Hepatocyte (in vitro differentiated cells): Measurements from ENCODE around the gene DZIP1L. TPM values are rescaled to one million over a fixed set of nuclear protein-coding genes. Genes with fewer than 3 reads are reported as not detected.

Experiments
- DNase-seq: peaks from one replicate; pipeline ENCODE4 v3.0.0-alpha.2; 2016; ENCODE audit warnings: low spot score
- H2AFZ ChIP-seq: fragments of 200-600 bp; sonication (generic); 2 replicates; pipeline ENCODE4 v1.6.0; 2016; ENCODE audit warnings: antibody characterized with exemption, mild to moderate bottlenecking
- H3K27ac ChIP-seq: fragments of 200-600 bp; sonication (generic); 2 replicates; pipeline ENCODE4 v1.5.1; 2016; ENCODE audit warnings: mild to moderate bottlenecking
- H3K27me3 ChIP-seq: fragments of 200-600 bp; sonication (generic); 2 replicates; pipeline ENCODE4 v1.6.1; 2016
- H3K36me3 ChIP-seq: fragments of 200-600 bp; sonication (generic); replicated peaks from 2 replicates; pipeline ENCODE4 v1.5.1; 2016; ENCODE audit warnings: low read depth; ENCODE audit not compliant: insufficient read depth
- H3K4me1 ChIP-seq: fragments of 200-600 bp; sonication (generic); 2 replicates; pipeline ENCODE4 v1.5.1; 2016; ENCODE audit warnings: mild to moderate bottlenecking, moderate library complexity; ENCODE audit not compliant: insufficient read depth
- H3K4me2 ChIP-seq: fragments of 200-600 bp; sonication (generic); 2 replicates; pipeline ENCODE4 v1.6.0; 2016
- H3K4me3 ChIP-seq: fragments of 200-600 bp; sonication (generic); 2 replicates; pipeline ENCODE4 v1.5.1; 2016; ENCODE audit warnings: mild to moderate bottlenecking
- H3K79me2 ChIP-seq: fragments of 200-600 bp; sonication (generic); 2 replicates; pipeline ENCODE4 v1.6.0; 2017; ENCODE audit warnings: mild to moderate bottlenecking
- H3K9me2 ChIP-seq: fragments of 200-600 bp; sonication (generic); replicated peaks from 2 replicates; pipeline ENCODE4 v1.6.0; 2017; ENCODE audit warnings: mild to moderate bottlenecking; ENCODE audit not compliant: insufficient read depth
- H3K9me3 ChIP-seq: fragments of 200-600 bp; sonication (generic); 2 replicates; pipeline ENCODE4 v1.5.1; 2016; ENCODE audit warnings: low read depth, mild to moderate bottlenecking
- H4K20me1 ChIP-seq: fragments of 200-600 bp; sonication (generic); 2 replicates; pipeline ENCODE4 v1.6.0; 2016; ENCODE audit warnings: mild to moderate bottlenecking; ENCODE audit not compliant: insufficient read depth, poor library complexity, severe bottlenecking
- CTCF ChIP-seq: fragments of 200-600 bp; sonication (generic); IDR thresholded peaks from 2 replicates; pipeline ENCODE4 v1.5.1; 2016; ENCODE audit warnings: antibody characterized with exemption, mild to moderate bottlenecking; ENCODE audit not compliant: poor library complexity
- EZH2 ChIP-seq: fragments of 200-600 bp; sonication (generic); IDR thresholded peaks from 2 replicates; pipeline ENCODE4 v1.6.1; 2016; ENCODE audit warnings: antibody characterized with exemption, mild to moderate bottlenecking, borderline replicate concordance
- EZH2phosphoT487 ChIP-seq: fragments of 200-600 bp; sonication (generic); IDR thresholded peaks from one replicate; pipeline ENCODE4 v1.6.1; 2018; ENCODE audit warnings: antibody characterized with exemption, mild to moderate bottlenecking, low read depth, moderate library complexity; ENCODE audit not compliant: unreplicated experiment, severe bottlenecking
- WGBS: methylation state at CpG from one replicate; pipeline ENCODE4 v1.1.6; 2016; ENCODE audit warnings: low lambda C conversion rate; ENCODE audit errors: missing lambda C conversion rate; 5-methylcytosine and 5-hydroxymethylcytosine counted together
- polyA plus RNA-seq: library from polyadenylated mRNA; unstranded; fragments of >200 nt; fragmentation: Nextera tagmentation; extraction: Ambion mirVana; gene quantifications from 2 replicates; pipeline ENCODE4 v1.2.1, GENCODE V29; 2016
- total RNA-seq: library from RNA; depleted of rRNA; stranded (reverse); fragments of >200 nt; gene quantifications from 2 replicates; pipeline ENCODE4 v1.2.3, GENCODE V29; 2014

Gene DZIP1L
- total and polyA plus RNA-seq, 2 experiments from 2014 or later, result 4.0 to 7.5 TPM

DNA sequence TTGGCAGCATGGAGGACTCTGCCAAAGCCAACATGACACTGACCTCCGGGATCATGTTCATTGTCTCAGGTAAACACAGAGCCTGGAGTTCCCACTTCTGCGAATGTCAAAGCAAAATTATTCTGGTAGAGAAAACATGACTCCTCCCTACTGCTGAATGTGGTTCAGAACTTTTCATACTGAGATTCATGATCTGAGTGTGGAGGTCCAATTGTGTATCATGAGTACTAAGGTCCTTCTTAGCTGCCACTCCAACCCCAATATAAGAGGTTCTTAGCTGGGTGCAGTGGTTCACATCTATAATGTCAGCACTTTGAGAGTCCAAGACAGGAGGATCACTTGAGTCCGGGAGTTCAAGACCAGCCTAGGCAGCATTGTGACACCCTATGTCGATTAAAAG, 91.7 kb downstream of the DZIP1L start:
- Histone ChIP-seq H3K27ac (no peak overlapping the region), H2AFZ (no peak overlapping the region), H3K79me2 (no peaks in the 10 kb centered on the region), H3K4me1 (no peaks in the 10 kb centered on the region), H3K36me3 (no peaks in the 10 kb centered on the region), H3K9me3 (no peaks in the 10 kb centered on the region), H3K9me2 (no peaks in the 10 kb centered on the region), H3K4me2 (no peak overlapping the region), H3K27me3 (no peaks in the 10 kb centered on the region), H3K4me3 (no peak overlapping the region), H4K20me1 (no peaks in the 10 kb centered on the region)
- no peak for DNase-seq
- 98% methylated on average over 4 of the region's 4 CpGs for WGBS
- TF ChIP-seq EZH2phosphoT487 (no peak), EZH2 (no peak), CTCF (no peak)

- H3K27me3 ChIP-seq, result no peaks in the 10 kb centered on the region
- TF ChIP-seq CTCF (no peak), EZH2 (no peak), EZH2phosphoT487 (no peak)
- WGBS, result 70% methylated on average over 3 of the region's 3 CpGs
- no peaks in the 10 kb centered on the region for H3K9me2 ChIP-seq
- H4K20me1 ChIP-seq, result no peaks in the 10 kb centered on the region
- no peak overlapping the region for H2AFZ ChIP-seq
- no peak overlapping the region for H3K27ac ChIP-seq
- no peaks in the 10 kb centered on the region for H3K79me2 ChIP-seq
- no peaks in the 10 kb centered on the region for H3K36me3 ChIP-seq
- H3K4me2 ChIP-seq, result no peak overlapping the region
- H3K4me3 ChIP-seq, result no peak overlapping the region
- H3K9me3 ChIP-seq, result no peaks in the 10 kb centered on the region
- no peaks in the 10 kb centered on the region for H3K4me1 ChIP-seq
- DNase-seq, result peak; percentile 22
These were observed 95.9 kb downstream of the DZIP1L start for GRCh38 chr3:138019281-138020069.

DNA sequence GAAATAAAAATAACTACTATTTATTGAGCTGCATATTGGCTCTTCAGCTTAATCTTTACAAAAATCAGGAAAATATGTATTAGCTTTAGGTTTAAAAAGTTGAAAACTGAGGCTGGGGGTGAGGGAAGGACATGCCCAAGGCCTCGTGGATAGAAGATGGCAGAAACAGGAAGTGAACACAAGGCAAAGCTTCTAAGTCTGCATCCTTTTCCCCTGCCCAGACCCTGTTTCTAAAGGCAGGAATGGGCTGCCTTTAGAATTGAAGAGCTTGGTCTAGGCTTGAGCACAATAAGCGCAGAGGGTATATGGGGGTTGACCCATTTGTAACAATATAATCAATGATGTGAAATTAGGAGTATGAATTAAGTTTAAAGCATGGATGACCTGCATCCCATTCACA, 99.3 kb downstream of the DZIP1L start:
- no peak overlapping the region for H2AFZ ChIP-seq
- no peaks in the 10 kb centered on the region for H3K79me2 ChIP-seq
- H3K4me2 ChIP-seq, result no peak overlapping the region
- H3K9me3 ChIP-seq, result no peaks in the 10 kb centered on the region
- no peaks in the 10 kb centered on the region for H3K27me3 ChIP-seq
- no peak for TF ChIP-seq EZH2
- TF ChIP-seq EZH2phosphoT487, result no peak
- TF ChIP-seq CTCF, result no peak
- H3K36me3 ChIP-seq, result no peaks in the 10 kb centered on the region
- H3K27ac ChIP-seq, result no peak overlapping the region
- no peak for DNase-seq
- H4K20me1 ChIP-seq, result no peaks in the 10 kb centered on the region
- H3K4me3 ChIP-seq, result no peak overlapping the region
- WGBS, result 88% methylated on average over 2 of the region's 2 CpGs
- H3K4me1 ChIP-seq, result no peaks in the 10 kb centered on the region
- no peaks in the 10 kb centered on the region for H3K9me2 ChIP-seq
